ENCODE data around the gene TRMT10A.
A peak's percentile ranks its signal among the peaks of the same experiment; 100 is the strongest.

TRMT10A gene

GRCh38 chr4:99563310-99564186 lies at the start of gene TRMT10A:
Gene TRMT10A (minus strand): TSS chr4:99564039. CDS start chr4:99559338, 4,701 bp downstream.
- peak within 1 kb of the TSS; percentile 82 for H3K4me3 ChIP-seq (ENCODE audit: low read depth, low read length)

GRCh38 chr4:99612704-99613103 lies 48.9 kb upstream of the TRMT10A start:
- no peak overlapping the region for H3K4me3 ChIP-seq (ENCODE audit: low read depth, low read length)

- H3K4me3 ChIP-seq (ENCODE audit: low read depth, low read length), result no peak overlapping the region
Measured at GRCh38 chr4:99612281-99612680, 48.4 kb upstream of the TRMT10A start.

- H3K4me3 ChIP-seq (ENCODE audit: low read depth, low read length), result no peak overlapping the region
Measured at GRCh38 chr4:99610605-99611175, 46.9 kb upstream of the TRMT10A start.

GRCh38 chr4:99608417-99608816 lies 44.6 kb upstream of the TRMT10A start:
- H3K4me3 ChIP-seq (ENCODE audit: low read depth, low read length), result no peak overlapping the region

- H3K4me3 ChIP-seq (ENCODE audit: low read depth, low read length), result no peak overlapping the region
Measured at GRCh38 chr4:99606716-99607115, 42.9 kb upstream of the TRMT10A start.

GRCh38 chr4:99594818-99595217 lies 31.0 kb upstream of the TRMT10A start:
- H3K4me3 ChIP-seq (ENCODE audit: low read depth, low read length), result no peak overlapping the region

GRCh38 chr4:99593781-99594641 lies 30.2 kb upstream of the TRMT10A start:
- H3K4me3 ChIP-seq (ENCODE audit: low read depth, low read length), result no peak overlapping the region

- H3K4me3 ChIP-seq (ENCODE audit: low read depth, low read length), result no peak overlapping the region
Measured at GRCh38 chr4:99591757-99592156, 27.9 kb upstream of the TRMT10A start.

- no peak overlapping the region for H3K4me3 ChIP-seq (ENCODE audit: low read depth, low read length)
Measured at GRCh38 chr4:99587803-99588202, 24.0 kb upstream of the TRMT10A start.

GRCh38 chr4:99587309-99587708 lies 23.5 kb upstream of the TRMT10A start:
- H3K4me3 ChIP-seq (ENCODE audit: low read depth, low read length), result no peak overlapping the region

- no peak overlapping the region for H3K4me3 ChIP-seq (ENCODE audit: low read depth, low read length)
Measured at GRCh38 chr4:99586797-99587196, 23.0 kb upstream of the TRMT10A start.

GRCh38 chr4:99586322-99586721 lies 22.5 kb upstream of the TRMT10A start:
- no peak overlapping the region for H3K4me3 ChIP-seq (ENCODE audit: low read depth, low read length)

GRCh38 chr4:99585516-99585915 lies 21.7 kb upstream of the TRMT10A start:
- no peak overlapping the region for H3K4me3 ChIP-seq (ENCODE audit: low read depth, low read length)

GRCh38 chr4:99578714-99579113 lies 14.9 kb upstream of the TRMT10A start:
- H3K4me3 ChIP-seq (ENCODE audit: low read depth, low read length), result no peak overlapping the region

GRCh38 chr4:99574530-99575324 lies 10.9 kb upstream of the TRMT10A start, which contains the start of gene MTTP:
Gene MTTP (plus strand): TSS chr4:99574824. CDS start chr4:99574910, 86 bp downstream.
- no peak within 1 kb of the TSS for H3K4me3 ChIP-seq (ENCODE audit: low read depth, low read length)

- H3K4me3 ChIP-seq (ENCODE audit: low read depth, low read length), result no peak overlapping the region
Measured at GRCh38 chr4:99573735-99574368, 10.0 kb upstream of the TRMT10A start.

GRCh38 chr4:99572527-99573240 lies 8.8 kb upstream of the TRMT10A start:
- no peak overlapping the region for H3K4me3 ChIP-seq (ENCODE audit: low read depth, low read length)

GRCh38 chr4:99571883-99572282 lies 8.0 kb upstream of the TRMT10A start:
- no peak overlapping the region for H3K4me3 ChIP-seq (ENCODE audit: low read depth, low read length)
